Glomerular endothelial cell (primary cell): Measurements from ENCODE around the gene RAD17. TPM values are rescaled to one million over a fixed set of nuclear protein-coding genes. Genes with fewer than 3 reads are reported as not detected.
"Not testable (repeated sequence)": the region's sequence is repeated elsewhere in the genome, so short reads cannot be mapped to it uniquely, and the experiment has no call there.

Experiments used
- DNase-seq: peaks from one replicate; pipeline ENCODE4 v3.0.0-alpha.2; 2011; ENCODE audit warnings: low read depth, low spot score; ENCODE audit errors: extremely low read depth
- total RNA-seq: library from RNA; depleted of rRNA; stranded (reverse); fragments of >200 nt; gene quantifications from 2 replicates; pipeline ENCODE4 v1.2.3, GENCODE V29; 2015

Gene RAD17
- total RNA-seq, 1 donor from 2014 or later, result 15.6 TPM

DNA sequence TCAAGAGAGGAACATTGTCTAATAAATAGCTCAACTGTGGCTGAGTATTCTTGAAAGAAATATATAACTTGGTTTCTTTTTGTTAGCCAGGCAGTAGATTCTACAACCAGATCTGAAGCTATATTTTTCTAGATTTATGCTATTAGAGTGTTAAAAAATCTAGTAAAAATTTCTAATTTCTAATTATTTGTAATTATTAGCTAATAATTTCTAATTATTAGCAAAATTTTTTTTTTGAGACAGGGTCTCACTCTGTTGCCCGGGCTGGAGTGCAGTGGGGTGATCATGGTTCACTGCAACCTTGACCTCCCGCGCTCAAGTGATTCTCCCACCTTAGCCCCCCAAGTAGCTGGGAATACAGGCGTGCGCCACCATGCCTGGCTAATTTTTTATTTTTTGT lies 2.8 kb downstream of the RAD17 start:
- no peak for DNase-seq

GRCh38 chr5:69374911-69375446 lies 5.4 kb downstream of the RAD17 start:
- no peak for DNase-seq

- no peak for DNase-seq
Measured at GRCh38 chr5:69378376-69378775, 8.8 kb downstream of the RAD17 start.

DNA sequence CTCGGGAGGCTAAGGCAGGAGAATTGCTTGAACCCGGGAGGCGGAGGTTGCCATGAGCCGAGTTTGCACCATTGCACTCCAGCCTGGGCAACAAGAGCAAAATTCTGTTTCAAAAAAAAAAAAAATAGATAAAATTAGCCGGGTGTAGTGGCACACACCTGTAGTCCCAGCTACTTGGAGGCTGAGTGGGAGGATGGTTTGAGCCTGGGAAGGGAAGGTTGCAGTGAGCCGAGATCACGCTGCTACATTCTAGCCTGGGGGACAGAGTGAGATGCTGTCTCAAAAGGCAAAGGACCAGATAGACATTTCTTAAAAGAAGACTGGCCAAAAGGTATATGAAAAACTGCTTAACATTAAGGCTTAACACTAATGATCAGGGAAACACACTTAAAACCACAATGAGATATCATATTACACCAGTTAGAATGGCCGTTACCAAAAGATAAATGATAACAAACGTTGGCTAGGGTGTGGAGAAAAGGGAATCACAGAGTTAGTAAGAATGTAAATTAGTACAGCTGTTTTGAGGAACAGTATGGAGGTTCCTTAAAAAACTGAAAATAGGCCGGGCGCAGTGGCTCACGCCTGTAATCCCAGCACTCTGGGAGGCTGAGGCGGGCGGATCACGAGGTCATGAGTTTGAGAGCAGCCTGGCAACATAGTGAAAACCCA lies 35.2 kb downstream of the RAD17 start:
- no peak for DNase-seq

DNA sequence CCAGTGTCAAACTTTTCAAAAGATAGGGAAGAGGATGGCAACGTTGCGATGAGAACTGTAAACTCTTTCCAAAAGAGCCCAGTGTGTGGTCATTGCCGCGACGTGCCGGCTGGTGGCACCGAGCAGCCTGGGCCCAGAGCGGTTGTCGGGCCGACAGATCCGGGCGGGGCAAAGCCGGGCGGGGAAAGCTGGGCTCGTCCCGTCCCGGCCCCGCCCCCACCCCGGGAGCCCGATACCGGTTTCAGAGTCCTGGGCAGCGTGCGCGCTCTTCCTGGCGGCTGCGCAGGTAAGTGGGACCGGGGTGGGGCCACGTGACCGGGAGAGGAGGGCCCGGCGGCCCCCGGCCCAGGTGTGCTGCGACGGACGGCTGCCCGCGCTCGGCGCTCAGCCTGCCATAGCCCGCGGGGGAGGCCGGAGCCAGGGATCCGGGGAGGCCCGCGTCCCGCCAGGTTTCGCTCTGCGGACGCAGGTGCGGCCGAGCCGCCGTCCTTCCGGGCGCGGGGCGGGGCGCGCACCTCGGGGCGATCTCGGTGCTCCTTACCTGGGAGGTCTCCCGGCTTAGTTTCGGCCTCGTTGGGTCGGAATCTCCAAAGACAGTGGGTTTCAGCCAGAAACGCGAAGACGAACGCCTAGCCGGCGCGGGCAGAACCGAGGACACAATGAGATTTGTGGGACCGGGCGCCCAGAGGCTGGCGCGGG lies 45.4 kb downstream of the RAD17 start, which contains the start of gene MARVELD2:
MARVELD2 (plus strand) TSS at position 232 of the 699 bp plus-strand sequence. CDS start 4,270 bp downstream, outside the sequence.
- no peak for DNase-seq

- no peak for DNase-seq
Measured at GRCh38 chr5:69415584-69415958, 46.0 kb downstream of the RAD17 start.

GRCh38 chr5:69416180-69416579 lies 46.6 kb downstream of the RAD17 start:
- no peak for DNase-seq

GRCh38 chr5:69416699-69417098 lies 47.1 kb downstream of the RAD17 start:
- no peak for DNase-seq

DNA sequence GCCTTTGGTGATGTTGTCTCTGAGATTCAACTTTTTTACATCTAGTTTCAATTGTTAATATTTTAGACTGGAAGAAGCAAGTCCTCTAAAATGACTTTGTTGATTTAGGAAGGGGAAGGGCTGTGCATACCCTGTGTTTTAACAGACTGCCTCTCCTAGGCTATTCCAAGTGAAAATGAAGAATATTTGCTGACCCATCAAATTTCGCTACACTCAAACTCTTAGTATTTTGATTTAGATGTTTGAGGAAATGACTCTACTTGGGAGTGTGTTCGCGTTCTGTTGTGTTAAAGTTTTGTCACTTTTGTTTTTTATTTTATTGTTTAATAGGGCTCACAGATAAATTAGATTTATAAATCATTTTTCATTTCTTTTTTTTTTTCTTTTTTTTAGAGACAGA lies 48.9 kb downstream of the RAD17 start:
- no peak for DNase-seq

GRCh38 chr5:69431424-69432303 lies 62.0 kb downstream of the RAD17 start:
- no peak for DNase-seq

GRCh38 chr5:69432412-69433206 lies 63.0 kb downstream of the RAD17 start:
- no peak for DNase-seq

DNA sequence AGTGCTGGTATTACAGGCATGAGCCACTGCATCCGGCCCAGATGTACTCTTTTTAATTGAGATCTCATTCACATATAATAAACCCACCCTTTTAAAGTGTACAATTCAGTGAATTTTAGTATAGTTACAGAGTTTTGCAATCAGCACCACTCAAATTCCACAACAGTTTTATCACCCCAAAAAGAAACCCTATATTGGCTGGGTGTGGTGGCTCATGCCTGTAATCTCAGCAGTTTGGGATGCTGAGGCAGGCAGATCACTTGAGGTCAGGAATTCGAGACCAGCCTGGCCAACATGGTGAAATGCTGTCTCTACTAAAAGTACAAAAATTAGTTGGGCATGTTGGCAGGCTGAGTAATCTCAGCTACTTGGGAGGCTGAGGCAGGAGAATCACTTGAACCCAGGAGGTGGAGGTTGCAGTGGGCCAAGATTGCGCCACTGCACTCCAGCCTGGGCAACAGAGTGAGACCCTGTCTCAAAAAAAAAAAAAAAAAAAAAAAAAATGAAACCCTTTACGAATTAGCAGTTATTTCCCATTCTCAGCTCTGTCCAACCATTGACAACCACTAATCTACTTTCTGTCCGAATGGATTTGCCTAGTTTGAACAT lies 65.8 kb downstream of the RAD17 start:
- DNase-seq, result not testable (repeated sequence)

DNA sequence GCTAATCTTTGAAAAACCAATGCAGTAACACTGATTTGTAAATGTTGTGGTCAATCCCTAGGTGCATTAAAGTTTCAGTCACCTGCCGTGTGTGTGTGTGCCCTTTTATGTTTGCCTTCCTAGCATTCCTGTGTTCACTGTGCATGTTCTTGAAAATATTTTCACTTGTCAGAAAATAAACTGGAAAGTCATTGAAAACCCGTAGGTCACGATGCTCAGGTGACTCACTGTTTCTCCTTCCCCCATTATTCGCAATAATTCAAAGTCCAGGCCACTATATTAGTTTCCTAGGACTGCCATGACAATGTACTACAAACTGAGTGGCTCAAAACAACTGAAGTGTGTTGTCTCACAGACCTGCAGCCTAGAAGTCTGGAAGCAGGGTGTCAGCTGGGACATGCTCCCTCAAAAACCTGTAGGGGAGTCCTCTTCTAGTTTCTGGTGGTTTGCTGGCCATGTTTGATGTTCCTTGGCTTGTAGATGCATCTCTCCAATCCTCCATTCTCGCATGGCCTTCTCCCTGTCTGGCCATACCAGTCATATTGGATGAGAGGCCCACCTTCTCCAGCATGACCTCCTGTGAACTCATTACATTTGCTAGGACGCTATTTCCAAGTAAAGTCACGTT lies 74.6 kb downstream of the RAD17 start:
- no peak for DNase-seq

DNA sequence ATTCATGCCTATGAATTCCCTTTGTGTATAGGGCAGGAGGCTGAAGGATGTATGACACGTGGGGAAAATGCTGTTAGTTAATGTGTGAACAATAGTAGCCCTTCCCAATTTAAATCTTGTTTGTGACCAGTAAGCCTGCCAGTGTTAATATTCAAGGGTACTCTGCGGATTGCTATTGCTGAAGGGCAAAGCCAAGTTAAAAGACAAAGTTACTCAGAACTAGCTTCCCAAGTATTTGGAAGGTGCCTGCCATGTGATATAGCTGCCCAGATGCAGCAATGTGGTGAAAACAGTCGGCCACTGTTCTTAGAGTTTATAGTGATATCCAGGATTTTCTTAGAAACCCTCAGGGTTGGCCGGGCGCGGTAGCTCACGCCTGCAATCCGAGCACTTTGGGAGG lies 79.9 kb downstream of the RAD17 start:
- no peak for DNase-seq

DNA sequence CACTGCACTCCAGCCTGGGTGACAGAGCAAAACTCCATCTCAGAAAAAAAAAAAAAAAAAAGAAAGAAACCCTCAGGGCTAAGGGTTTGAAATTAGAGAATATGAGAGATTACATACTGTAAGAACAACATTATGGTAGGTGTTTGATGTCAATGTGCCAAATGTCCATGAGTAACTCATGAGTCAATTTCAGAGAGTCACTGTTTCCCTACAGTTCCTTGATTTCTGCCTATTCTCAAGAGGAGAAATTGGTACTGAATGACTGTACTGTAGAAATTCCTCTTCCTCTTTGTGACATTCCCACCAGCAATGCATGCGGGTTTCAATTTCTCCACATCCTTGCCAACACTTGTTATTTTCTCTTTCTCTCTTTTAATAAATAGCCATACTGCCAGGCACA lies 80.5 kb downstream of the RAD17 start:
- peak; percentile 7 for DNase-seq

DNA sequence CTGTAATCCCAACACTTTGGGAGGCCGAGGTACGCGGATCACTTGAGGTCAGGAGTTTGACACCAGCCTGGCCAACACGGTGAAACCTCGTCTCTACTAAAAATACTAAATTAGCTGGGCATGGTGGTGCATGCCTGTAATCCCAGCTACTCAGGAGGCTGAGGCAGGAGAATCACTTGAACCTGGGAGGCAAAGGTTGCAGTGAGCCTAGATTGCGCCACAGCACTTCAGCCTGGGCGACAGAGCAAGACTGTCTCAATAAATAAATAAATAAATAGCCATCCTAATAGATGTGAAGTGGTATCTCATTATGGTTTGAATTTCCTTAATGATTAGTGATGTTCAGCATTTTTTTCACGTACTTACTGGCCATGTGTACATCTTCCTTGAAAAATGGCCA lies 80.9 kb downstream of the RAD17 start:
- DNase-seq, result not testable (repeated sequence)

DNA sequence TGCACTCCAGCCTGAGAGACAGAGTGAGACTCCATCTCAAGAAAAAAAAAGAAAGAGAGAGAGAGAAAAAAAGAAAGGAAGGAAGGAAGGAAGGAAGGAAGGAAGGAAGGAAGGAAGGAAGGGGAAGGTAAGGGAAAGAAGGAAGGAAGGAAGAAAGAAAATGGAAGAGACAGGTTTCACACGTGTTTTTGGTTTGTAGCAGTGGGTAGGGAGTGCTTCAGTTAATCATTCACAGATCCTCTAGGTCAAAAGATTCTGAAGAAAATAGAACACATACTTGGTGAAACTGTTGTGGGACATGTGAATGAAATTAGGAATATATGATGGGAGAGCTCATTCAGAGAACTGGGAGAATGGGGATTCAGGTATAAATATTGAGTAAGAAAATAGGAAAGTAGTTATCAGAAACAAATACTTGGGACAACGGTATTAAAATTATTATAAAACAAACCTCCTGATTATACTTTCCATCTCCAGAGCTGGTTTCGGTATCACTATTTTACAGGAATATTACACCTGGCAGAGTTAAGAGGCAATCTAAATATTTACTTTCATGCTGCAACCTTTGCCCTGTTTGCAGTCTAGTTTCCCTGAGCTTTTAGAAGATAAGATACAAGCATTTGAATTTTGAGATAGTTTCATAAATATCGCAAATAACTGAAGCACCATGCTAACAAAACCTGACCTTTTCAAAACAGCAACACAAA lies 82.5 kb downstream of the RAD17 start:
- no peak for DNase-seq

DNA sequence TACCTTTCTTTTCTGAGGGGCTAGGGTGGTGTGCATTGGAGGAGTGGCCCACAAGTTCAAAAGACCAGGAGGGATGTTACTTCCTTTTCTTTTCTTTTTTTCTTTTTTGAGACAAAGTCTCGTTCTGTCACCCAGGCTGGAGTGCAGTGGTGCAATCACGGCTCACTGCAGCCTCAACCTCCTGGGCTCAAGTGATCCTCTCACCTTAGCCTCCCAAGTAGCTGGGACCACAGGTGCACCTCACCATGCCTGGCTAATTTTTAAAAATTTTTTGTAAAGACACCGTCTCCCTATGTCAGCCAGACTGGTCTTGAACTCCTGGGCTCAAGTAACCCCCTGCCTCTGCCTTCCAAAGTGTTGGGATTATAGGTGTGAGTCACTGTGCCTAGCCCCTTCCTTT lies 83.9 kb downstream of the RAD17 start:
- DNase-seq, result not testable (repeated sequence)
